ENCODE measurements around the gene CDK5R2.

CDK5R2 gene

GRCh38 chr2:219010162-219010756, 50.8 kb downstream of the CDK5R2 start:
- no peak for DNase-seq

- no peak for DNase-seq
Observed at GRCh38 chr2:219010873-219011272, 51.4 kb downstream of the CDK5R2 start.

Data from GOT3 (cell line).